ENCODE data around the gene ACOT9. TPM values are rescaled to one million over a fixed set of nuclear protein-coding genes. Genes with fewer than 3 reads are reported as not detected.

The ACOT9 gene
- total and polyA plus RNA-seq, 12 donors: 18.4 to 58.3 (median 37.4) TPM

GRCh38 chrX:23785580-23785979, 42.5 kb upstream of the ACOT9 start:
- Histone ChIP-seq H3K9me3 (replicated peaks in 1 of 3) (no peaks in the 10 kb centered on the region), H3K4me1 (replicated peaks in 1 of 2) (no peaks in the 10 kb centered on the region), H3K27ac (peak overlapping the region in 2 of 5 donors; percentile 94 to 97), H3K27me3 (no peaks in the 10 kb centered on the region), H3K4me3 (peak overlapping the region in 1 of 4 donors; percentile 75), H3K36me3 (replicated peaks in 1 of 2) (no peaks in the 10 kb centered on the region)
- 61 to 81% (median 65%) methylated on average over 2 of the region's 2 CpGs; no CpG with 5 or more reads in 1 of the 4 donors for WGBS, 4 donors
- TF ChIP-seq CTCF (IDR thresholded peaks at IDR 0.05) (no peak), POLR2A (IDR thresholded peaks at IDR 0.05) (peak in 1 of 2 donors; percentile 14)
- DNase-seq: no peak
- intact Hi-C loops (cut with DNase I): loop anchor here in 1 of 2 donors (10.0 kb wide), 1 partner anchor 119 kb away; the partner anchor contains the start of genes APOO and CXorf58

- DNase-seq: peak in 2 of 7 donors; percentile 39 to 41
- intact Hi-C loops (cut with DNase I): loop anchor here in 1 of 2 donors (10.0 kb wide), 1 partner anchor 120 kb away; the partner anchor contains the start of genes APOO and CXorf58
- WGBS, 4 donors: 46 to 73% (median 56%) methylated on average over 8 of the region's 8 CpGs
- H3K4me1 ChIP-seq (replicated peaks in 1 of 2): no peaks in the 10 kb centered on the region
- peak overlapping the region; percentile 76 to 97 (median 89) for H3K27ac ChIP-seq
- no peaks in the 10 kb centered on the region for H3K27me3 ChIP-seq
- H3K9me3 ChIP-seq (replicated peaks in 1 of 3): no peaks in the 10 kb centered on the region
- H3K36me3 ChIP-seq (replicated peaks in 1 of 2): no peaks in the 10 kb centered on the region
- H3K4me3 ChIP-seq: peak overlapping the region in 2 of 4 donors; percentile 18 to 75
- no peak for TF ChIP-seq POLR2A (IDR thresholded peaks at IDR 0.05)
- TF ChIP-seq CTCF (IDR thresholded peaks at IDR 0.05): no peak
Observed at GRCh38 chrX:23784470-23785331, 41.6 kb upstream of the ACOT9 start.

- no peaks in the 10 kb centered on the region for H3K9me3 ChIP-seq (replicated peaks in 1 of 3)
- peak overlapping the region; percentile 76 to 97 (median 89) for H3K27ac ChIP-seq
- peak overlapping the region in 3 of 4 donors; percentile 18 to 75 (median 57) for H3K4me3 ChIP-seq
- no peaks in the 10 kb centered on the region for H3K27me3 ChIP-seq
- WGBS, 4 donors: 17 to 58% (median 42%) methylated on average over 13 to 21 of the region's 21 CpGs
- DNase-seq: peak in 1 of 7 donors; percentile 31
- no peak for TF ChIP-seq CTCF (IDR thresholded peaks at IDR 0.05)
- TF ChIP-seq POLR2A (IDR thresholded peaks at IDR 0.05): peak; percentile 28 to 33
- intact Hi-C loops (cut with DNase I): loop anchor here in 1 of 2 donors (10.0 kb wide), 1 partner anchor 121 kb away; the partner anchor contains the start of genes APOO and CXorf58
- no peaks in the 10 kb centered on the region for H3K36me3 ChIP-seq (replicated peaks in 1 of 2)
- no peaks in the 10 kb centered on the region for H3K4me1 ChIP-seq (replicated peaks in 1 of 2)
Observed at GRCh38 chrX:23783589-23784469, 40.8 kb upstream of the ACOT9 start.
